Femur (tissue), 1 donor: ENCODE results near the gene COL25A1.
"Not testable (repeated sequence)": the region's sequence is repeated elsewhere in the genome, so short reads cannot be mapped to it uniquely, and the experiment has no call there.

Experiments used
- DNase-seq: peaks from one replicate; pipeline ENCODE4 v3.0.0-alpha.2; 2017

The COL25A1 gene

GRCh38 chr4:109046471-109047201 lies 255.8 kb downstream of the COL25A1 start:
- peak; percentile 39 for DNase-seq

GRCh38 chr4:109044431-109044830 lies 258.0 kb downstream of the COL25A1 start:
- no peak for DNase-seq

GRCh38 chr4:109043286-109043685 lies 259.2 kb downstream of the COL25A1 start:
- DNase-seq = no peak

DNA sequence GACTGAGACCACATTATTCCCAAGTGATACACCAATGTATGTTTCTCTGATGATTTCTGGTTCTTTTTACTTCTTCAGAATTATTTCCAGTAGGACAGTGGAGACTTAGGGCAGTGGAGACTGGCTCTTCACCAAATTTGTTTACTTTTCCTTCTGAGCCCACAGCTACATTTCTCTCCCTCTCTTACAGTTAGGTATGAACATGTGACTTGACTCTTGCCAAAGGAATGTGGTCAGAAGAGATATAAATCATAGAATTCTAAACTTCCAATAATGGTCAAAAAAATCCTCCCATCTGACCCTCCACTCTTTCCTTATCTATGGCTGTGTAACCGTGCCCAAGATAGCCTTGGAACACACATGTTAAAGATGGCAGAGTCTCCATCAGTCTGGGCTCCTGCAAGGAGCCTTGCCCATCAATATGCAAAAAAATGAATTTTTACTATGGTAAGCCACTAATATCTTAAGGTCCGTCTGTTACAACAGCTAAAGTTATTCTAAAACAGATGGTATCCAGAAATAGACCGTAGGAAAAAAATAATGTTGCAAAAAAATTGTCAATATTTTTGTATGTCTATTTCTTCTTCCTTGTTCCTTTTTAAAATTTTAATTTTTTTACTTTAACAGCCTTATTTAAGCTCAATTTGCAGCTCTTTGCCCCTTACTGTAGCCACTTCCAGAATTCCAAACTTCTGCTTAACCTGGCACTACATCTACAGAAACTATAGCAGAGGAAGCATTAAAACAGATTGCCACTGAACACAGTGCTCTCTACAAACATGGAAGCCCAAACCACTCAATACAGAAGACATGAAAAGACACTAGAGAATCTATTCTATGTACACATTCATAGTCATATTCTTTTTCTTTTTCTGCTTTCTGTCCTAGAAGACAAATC lies 260.7 kb downstream of the COL25A1 start:
- no peak for DNase-seq

DNA sequence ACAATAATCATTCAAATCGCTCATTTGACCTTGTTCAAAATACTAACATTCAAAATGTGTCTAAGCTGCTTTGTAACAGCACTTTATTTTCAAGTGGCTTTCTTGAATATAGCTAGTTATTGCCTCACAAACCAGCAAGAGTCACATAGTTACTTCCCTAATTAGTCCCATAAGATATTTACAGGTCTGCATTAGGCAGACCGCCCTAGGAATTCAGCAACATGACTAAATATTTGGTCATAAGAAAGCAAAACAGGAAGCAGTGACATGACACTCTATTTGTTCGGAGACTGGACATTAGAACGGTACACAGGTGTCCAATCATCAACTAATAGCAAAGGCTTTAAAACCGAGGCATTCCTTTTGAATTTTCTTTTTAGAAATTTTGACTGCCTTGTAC lies 262.0 kb downstream of the COL25A1 start:
- DNase-seq = no peak

DNA sequence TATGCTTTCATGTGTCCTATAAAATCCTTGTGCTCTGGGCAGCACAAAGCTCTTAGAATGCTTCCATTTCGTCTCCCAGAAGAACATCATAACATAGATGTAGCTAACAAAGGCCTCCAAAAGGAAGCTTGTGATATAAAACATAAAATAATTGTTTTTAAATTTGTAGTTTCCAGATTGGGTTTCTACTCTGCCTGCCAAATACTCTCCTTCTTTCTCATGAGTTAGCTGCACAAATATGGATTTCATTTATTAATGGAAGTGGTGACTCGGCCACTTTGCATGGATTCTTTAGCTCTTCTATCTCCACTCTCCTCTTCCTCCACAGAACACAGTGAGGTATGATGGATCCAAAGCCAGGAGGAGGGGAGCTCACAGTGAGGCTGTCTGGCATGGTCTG lies 265.4 kb downstream of the COL25A1 start:
- DNase-seq = no peak

- no peak for DNase-seq
Measured at GRCh38 chr4:109033993-109034392, 268.5 kb downstream of the COL25A1 start.

GRCh38 chr4:109032671-109033070 lies 269.8 kb downstream of the COL25A1 start:
- DNase-seq = no peak

DNA sequence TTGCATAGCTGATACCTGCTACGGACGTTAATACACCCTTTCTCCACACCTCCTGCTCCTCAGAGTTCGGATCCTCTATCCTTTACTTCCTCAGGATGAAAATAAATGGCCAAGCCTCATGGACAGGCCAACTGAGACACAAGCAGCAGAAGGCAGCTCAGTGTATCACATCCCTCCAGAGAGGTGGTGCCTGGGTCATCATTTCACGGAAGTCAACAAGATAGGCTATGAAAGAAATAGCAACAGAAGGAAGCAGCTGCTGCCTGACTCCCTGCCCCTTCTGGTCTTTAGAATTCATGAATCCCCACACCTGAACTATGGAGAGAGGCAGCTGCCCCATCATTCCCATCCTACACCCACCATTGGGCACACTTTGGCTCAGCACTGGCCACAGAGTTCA lies 272.5 kb downstream of the COL25A1 start:
- DNase-seq = no peak

DNA sequence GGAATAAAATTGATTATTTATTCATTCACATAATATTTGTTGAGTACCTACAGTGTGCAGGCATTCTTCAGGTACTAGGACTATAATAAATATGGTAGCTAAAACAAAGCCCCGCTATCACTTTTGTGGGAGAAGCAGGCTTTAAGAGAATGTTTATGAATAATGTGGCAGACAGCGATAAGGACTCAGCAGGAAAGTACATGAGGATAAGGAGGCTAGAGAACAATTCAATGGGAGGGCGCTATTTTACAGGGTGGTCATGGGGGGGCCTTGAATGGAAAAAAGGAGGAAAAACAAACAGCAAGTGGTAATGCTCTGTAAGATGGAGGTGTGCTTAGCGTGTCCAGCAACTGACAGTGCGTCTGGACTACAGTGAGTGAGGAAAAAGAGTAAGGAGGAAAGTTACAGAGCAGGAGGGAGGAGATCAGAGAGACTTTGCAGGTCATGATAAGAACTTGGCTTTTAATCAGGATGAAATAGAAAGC lies 275.4 kb downstream of the COL25A1 start:
- DNase-seq = no peak

GRCh38 chr4:109026588-109026987 lies 275.9 kb downstream of the COL25A1 start:
- DNase-seq = no peak

DNA sequence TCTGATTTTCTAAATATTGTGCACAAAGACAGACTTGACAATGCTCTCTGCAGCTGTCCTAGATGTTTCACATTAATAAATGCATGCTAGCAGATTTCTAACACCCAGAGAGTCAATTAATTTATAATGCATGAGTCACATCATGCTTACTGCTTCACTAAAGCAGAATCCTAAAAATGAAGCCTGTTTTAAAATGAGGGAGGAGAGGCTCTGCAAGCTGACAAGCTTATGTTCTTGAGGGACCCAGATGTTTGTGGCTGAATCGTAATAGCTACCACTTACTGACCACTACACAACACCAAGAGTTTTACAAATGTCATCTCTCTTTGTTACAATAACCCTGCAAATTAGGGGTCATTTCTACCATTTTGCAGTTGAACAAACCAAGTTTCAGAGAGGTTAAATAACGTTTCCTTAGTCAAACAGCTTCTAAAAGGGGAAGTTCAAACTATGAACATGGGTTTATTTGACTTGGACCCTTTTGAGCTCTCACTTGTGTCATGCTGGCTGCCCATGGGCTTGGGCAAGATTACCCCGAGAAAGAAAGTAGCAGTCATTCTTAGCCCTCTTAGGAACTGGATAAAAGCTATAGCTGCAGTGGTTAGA lies 276.9 kb downstream of the COL25A1 start:
- no peak for DNase-seq

GRCh38 chr4:109022961-109023360 lies 279.5 kb downstream of the COL25A1 start:
- DNase-seq = no peak

DNA sequence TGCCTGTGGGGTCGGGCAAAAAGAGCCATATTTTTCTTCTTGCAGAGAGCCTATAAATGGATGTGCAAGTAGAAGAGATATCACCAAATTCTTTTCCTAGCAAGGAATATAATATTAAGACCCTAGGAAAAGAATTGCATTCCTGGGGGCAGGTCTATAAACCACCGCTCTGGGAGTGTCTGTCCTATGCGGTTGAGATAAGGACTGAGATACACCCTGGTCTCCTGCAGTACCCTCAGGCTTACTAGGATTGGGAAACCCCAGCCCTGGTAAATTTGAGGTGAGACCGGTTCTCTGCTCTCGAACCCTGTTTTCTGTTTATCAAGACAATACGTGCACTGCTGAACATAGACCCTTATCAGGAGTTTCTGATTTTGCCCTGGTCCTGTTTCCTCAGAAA lies 280.8 kb downstream of the COL25A1 start:
- not testable (repeated sequence) for DNase-seq

DNA sequence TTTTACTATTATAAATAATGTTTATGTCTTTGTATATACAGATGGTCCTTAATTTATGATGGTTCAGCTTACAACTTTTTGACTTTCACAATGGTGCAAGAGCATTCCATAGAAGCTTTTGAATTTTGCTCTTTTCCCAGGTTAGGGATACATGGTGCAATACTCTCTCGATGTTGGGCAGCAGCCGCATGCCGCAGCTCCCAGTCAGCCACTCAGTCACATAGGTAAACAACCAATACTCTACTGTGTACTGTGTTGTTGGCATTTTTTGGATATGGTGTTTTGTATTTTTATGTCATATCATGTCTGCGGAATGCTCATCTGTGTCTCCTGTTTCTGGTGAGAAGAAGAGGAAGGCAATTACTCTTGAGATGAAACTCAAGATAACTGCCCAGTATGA lies 281.6 kb downstream of the COL25A1 start:
- no peak for DNase-seq

DNA sequence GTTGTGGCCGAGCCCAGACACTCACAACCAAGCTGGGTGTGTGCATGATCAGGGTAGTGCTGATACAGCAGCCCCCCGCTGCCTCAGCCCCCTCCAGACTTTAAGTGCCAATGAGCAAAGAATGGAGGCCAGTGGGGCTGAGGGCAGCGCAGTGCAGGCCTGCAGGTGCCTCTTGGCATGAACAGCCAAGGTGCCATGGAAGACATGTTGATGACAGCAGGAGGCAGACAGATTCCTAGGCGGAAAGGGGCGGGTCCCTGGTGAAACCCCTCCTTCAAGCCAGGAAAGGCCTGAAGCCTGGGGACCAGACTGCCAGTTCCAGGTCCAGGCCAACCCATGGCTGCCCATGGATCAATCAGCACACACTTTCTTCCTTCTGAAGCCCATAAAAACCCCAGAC lies 286.3 kb downstream of the COL25A1 start:
- no peak for DNase-seq

GRCh38 chr4:109015413-109015810 lies 287.0 kb downstream of the COL25A1 start:
- DNase-seq = no peak

- DNase-seq = no peak
Measured at GRCh38 chr4:109014593-109015412, 287.7 kb downstream of the COL25A1 start.

DNA sequence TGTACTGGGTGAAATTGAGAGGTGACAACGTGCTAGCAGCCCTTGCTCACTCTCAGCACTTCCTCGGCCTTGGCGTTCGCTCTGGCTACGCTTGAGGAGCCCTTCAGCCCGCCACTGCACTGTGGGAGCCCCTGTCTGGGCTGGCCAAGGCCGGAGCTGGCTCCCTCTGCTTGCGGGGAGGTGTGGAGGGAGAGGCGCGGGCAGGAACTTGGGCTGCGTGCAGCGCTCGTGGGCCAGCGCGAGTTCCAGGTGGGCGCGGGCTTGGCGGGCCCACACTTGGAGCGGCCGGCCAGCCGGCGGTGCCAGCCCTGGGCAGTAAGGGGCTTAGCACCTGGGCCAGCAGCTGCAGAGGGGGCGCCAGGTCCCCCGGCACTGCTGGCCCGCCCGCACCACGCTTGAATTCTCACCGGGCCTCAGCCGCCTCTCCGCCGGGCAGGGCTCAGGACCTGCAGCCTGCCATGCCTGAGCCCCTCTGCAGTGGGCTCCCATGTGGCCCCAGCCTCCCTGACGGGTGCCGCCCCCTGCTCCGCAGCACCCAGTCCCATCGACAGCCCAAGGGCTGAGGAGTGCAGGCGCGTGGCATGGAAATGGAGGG lies 290.1 kb downstream of the COL25A1 start:
- no peak for DNase-seq

- peak; percentile 60 for DNase-seq
Measured at GRCh38 chr4:109011241-109012026, 291.0 kb downstream of the COL25A1 start.

- no peak for DNase-seq
Measured at GRCh38 chr4:109010521-109010920, 291.9 kb downstream of the COL25A1 start.
